ENCODE data around the gene ASF1A. TPM values are rescaled to one million over a fixed set of nuclear protein-coding genes. Genes with fewer than 3 reads are reported as not detected.
A peak's percentile ranks its signal among the peaks of the same experiment; 100 is the strongest.

ASF1A gene
- total and polyA plus RNA-seq, 2 of the 13 experiments (the other 11 are each of a cell fraction or from before 2014, with no cell fraction given), result 14.5 to 49.9 TPM

DNA sequence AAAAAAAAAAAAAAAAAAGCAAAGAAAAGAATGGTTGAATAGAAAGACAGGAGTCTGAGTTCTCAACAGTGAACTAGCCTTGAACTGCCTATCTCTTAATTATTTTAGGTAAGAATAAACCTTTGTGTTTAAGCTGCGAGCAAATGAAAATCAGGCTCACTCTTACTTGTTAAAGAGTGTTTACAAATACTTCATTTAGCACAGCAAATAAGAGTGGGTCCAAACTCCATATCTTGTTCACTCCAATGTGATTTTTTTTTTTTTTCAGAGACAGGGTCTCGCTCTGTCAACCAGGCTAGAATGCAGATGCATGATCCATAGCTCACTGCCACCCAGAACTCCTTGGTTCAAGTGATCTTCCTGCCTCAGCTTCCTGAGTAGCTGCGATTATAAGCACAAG is 29.1 kb downstream of the ASF1A start (continued):
- TF ChIP-seq ZNF224 (CRISPR knock-in tag; IDR thresholded peaks at IDR 0.05), result no peak
- no peak for TF ChIP-seq CCDC6 (CRISPR knock-in tag; IDR thresholded peaks at IDR 0.05)
- no peak for TF ChIP-seq ZNF577 (CRISPR knock-in tag; IDR thresholded peaks at IDR 0.05; ENCODE audit: borderline replicate concordance, low read depth)
- TF ChIP-seq, protein P1, sequence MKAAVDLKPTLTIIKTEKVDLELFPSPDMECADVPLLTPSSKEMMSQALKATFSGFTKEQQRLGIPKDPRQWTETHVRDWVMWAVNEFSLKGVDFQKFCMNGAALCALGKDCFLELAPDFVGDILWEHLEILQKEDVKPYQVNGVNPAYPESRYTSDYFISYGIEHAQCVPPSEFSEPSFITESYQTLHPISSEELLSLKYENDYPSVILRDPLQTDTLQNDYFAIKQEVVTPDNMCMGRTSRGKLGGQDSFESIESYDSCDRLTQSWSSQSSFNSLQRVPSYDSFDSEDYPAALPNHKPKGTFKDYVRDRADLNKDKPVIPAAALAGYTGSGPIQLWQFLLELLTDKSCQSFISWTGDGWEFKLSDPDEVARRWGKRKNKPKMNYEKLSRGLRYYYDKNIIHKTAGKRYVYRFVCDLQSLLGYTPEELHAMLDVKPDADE (CRISPR knock-in tag; IDR thresholded peaks at IDR 0.05), result no peak
- TF ChIP-seq, protein P2, sequence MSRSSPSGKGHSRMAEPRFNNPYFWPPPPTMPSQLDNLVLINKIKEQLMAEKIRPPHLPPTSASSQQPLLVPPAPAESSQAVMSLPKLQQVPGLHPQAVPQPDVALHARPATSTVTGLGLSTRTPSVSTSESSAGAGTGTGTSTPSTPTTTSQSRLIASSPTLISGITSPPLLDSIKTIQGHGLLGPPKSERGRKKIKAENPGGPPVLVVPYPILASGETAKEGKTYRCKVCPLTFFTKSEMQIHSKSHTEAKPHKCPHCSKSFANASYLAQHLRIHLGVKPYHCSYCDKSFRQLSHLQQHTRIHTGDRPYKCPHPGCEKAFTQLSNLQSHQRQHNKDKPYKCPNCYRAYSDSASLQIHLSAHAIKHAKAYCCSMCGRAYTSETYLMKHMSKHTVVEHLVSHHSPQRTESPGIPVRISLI (CRISPR knock-in tag; IDR thresholded peaks at IDR 0.05; ENCODE audit: borderline replicate concordance), result peak; percentile 92
- peak; percentile 44; the same call in 1 of the 2 replicates for TF ChIP-seq TBX3 (IDR thresholded peaks at IDR 0.05; ENCODE audit: borderline replicate concordance)
- TF ChIP-seq ZBTB21 (CRISPR knock-in tag; IDR thresholded peaks at IDR 0.05), result no peak
- TF ChIP-seq MTA3 (CRISPR knock-in tag; IDR thresholded peaks at IDR 0.05), result no peak
- TF ChIP-seq, protein P3, sequence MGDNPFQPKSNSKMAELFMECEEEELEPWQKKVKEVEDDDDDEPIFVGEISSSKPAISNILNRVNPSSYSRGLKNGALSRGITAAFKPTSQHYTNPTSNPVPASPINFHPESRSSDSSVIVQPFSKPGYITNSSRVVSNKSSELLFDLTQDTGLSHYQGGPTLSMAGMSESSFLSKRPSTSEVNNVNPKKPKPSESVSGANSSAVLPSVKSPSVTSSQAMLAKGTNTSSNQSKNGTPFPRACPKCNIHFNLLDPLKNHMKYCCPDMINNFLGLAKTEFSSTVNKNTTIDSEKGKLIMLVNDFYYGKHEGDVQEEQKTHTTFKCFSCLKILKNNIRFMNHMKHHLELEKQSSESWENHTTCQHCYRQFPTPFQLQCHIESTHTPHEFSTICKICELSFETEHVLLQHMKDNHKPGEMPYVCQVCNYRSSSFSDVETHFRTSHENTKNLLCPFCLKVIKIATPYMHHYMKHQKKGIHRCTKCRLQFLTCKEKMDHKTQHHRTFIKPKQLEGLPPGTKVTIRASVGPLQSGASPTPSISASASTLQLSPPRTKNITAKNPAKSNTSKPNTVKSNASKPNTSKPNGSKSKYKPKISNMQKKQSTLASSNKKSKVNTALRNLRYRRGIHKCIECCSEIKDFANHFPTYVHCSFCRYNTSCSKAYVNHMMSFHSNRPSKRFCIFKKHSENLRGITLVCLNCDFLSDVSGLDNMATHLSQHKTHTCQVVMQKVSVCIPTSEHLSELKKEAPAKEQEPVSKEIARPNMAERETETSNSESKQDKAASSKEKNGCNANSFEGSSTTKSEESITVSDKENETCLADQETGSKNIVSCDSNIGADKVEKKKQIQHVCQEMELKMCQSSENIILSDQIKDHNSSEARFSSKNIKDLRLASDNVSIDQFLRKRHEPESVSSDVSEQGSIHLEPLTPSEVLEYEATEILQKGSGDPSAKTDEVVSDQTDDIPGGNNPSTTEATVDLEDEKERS (CRISPR knock-in tag; IDR thresholded peaks at IDR 0.05), result no peak
- TF ChIP-seq ZNF496 (CRISPR knock-in tag; IDR thresholded peaks at IDR 0.05; ENCODE audit: insufficient replicate concordance), result no peak
- no peak for TF ChIP-seq ZFP62 (CRISPR knock-in tag; IDR thresholded peaks at IDR 0.05)
- no peak for TF ChIP-seq SP1 (IDR thresholded peaks at IDR 0.05)
- no peak for TF ChIP-seq SP1 (CRISPR knock-in tag; IDR thresholded peaks at IDR 0.05)
- TF ChIP-seq MIER3 (CRISPR knock-in tag; IDR thresholded peaks at IDR 0.05; ENCODE audit: borderline replicate concordance), result no peak
- TF ChIP-seq, protein P4, sequence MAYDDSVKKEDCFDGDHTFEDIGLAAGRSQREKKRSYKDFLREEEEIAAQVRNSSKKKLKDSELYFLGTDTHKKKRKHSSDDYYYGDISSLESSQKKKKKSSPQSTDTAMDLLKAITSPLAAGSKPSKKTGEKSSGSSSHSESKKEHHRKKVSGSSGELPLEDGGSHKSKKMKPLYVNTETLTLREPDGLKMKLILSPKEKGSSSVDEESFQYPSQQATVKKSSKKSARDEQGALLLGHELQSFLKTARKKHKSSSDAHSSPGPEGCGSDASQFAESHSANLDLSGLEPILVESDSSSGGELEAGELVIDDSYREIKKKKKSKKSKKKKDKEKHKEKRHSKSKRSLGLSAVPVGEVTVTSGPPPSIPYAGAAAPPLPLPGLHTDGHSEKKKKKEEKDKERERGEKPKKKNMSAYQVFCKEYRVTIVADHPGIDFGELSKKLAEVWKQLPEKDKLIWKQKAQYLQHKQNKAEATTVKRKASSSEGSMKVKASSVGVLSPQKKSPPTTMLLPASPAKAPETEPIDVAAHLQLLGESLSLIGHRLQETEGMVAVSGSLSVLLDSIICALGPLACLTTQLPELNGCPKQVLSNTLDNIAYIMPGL (CRISPR knock-in tag; IDR thresholded peaks at IDR 0.05; ENCODE audit: borderline replicate concordance in 1 of 2, low read depth in 1 of 2), result no peak
- TF ChIP-seq, protein P5, sequence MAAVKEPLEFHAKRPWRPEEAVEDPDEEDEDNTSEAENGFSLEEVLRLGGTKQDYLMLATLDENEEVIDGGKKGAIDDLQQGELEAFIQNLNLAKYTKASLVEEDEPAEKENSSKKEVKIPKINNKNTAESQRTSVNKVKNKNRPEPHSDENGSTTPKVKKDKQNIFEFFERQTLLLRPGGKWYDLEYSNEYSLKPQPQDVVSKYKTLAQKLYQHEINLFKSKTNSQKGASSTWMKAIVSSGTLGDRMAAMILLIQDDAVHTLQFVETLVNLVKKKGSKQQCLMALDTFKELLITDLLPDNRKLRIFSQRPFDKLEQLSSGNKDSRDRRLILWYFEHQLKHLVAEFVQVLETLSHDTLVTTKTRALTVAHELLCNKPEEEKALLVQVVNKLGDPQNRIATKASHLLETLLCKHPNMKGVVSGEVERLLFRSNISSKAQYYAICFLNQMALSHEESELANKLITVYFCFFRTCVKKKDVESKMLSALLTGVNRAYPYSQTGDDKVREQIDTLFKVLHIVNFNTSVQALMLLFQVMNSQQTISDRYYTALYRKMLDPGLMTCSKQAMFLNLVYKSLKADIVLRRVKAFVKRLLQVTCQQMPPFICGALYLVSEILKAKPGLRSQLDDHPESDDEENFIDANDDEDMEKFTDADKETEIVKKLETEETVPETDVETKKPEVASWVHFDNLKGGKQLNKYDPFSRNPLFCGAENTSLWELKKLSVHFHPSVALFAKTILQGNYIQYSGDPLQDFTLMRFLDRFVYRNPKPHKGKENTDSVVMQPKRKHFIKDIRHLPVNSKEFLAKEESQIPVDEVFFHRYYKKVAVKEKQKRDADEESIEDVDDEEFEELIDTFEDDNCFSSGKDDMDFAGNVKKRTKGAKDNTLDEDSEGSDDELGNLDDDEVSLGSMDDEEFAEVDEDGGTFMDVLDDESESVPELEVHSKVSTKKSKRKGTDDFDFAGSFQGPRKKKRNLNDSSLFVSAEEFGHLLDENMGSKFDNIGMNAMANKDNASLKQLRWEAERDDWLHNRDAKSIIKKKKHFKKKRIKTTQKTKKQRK (IDR thresholded peaks at IDR 0.05; ENCODE audit: low read length), result no peak
- TF ChIP-seq HNRNPL (IDR thresholded peaks at IDR 0.05; ENCODE audit: low read depth, low read length), result no peak
- peak; percentile 43; the same call in 1 of the 2 replicates for TF ChIP-seq HNF4G (IDR thresholded peaks at IDR 0.05; ENCODE audit: borderline replicate concordance, low read depth, low read length)
- TF ChIP-seq HNF4G (CRISPR knock-in tag; IDR thresholded peaks at IDR 0.05; ENCODE audit: borderline replicate concordance, low read depth), result no peak
